Esophagus squamous epithelium (tissue), 4 donors: Measurements from ENCODE around the gene EXOSC5.

Source experiments
- POLR2A ChIP-seq, 4 donors: fragments of 450-650 bp; IDR thresholded peaks; one replicate each; pipeline ENCODE4 v1.6.1; 2017; ENCODE audit warnings: antibody characterized with exemption in 4 of 4, mild to moderate bottlenecking in 4 of 4, moderate library complexity in 3 of 4
- TF ChIP-seq, protein P1 (sequence below), 6 experiments: fragments of 450-650 bp in 4 of 6; fragments of 200-600 bp in 2 of 6; sonication (generic) in 2 of 6; IDR thresholded peaks; one replicate each; pipeline ENCODE4 v1.5.1; 2016 to 2019; ENCODE audit warnings: antibody characterized with exemption in 6 of 6, mild to moderate bottlenecking in 4 of 6, moderate library complexity in 4 of 6

- TF ChIP-seq, protein P1, sequence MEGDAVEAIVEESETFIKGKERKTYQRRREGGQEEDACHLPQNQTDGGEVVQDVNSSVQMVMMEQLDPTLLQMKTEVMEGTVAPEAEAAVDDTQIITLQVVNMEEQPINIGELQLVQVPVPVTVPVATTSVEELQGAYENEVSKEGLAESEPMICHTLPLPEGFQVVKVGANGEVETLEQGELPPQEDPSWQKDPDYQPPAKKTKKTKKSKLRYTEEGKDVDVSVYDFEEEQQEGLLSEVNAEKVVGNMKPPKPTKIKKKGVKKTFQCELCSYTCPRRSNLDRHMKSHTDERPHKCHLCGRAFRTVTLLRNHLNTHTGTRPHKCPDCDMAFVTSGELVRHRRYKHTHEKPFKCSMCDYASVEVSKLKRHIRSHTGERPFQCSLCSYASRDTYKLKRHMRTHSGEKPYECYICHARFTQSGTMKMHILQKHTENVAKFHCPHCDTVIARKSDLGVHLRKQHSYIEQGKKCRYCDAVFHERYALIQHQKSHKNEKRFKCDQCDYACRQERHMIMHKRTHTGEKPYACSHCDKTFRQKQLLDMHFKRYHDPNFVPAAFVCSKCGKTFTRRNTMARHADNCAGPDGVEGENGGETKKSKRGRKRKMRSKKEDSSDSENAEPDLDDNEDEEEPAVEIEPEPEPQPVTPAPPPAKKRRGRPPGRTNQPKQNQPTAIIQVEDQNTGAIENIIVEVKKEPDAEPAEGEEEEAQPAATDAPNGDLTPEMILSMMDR (IDR thresholded peaks at IDR 0.05): no peak
- no peak for TF ChIP-seq POLR2A (IDR thresholded peaks at IDR 0.05)
Measured at GRCh38 chr19:41356984-41357739, 40.0 kb downstream of the EXOSC5 start.
